A549 (cell line): ENCODE measurements around the gene BAZ1B. TPM values are rescaled to one million over a fixed set of nuclear protein-coding genes. Genes with fewer than 3 reads are reported as not detected.

Source experiments
- ATAC-seq, 2 experiments: fragments of 200-7000 bp in 1 of 2; fragments of >200 bp in 1 of 2; cut with Nextera tagmentation in 1 of 2; cut with Tn5 transposase in 1 of 2; 3 replicates each; pipeline versions ENCODE4 v1.8.0 to v1.9.1; 2018 to 2020; ENCODE audit warnings: mild to moderate bottlenecking in 1 of 2, moderate library complexity in 1 of 2
- CTCF ChIA-PET: fragments of 300-600 bp; sonication (Branson Sonifier 250); formaldehyde crosslinking; extraction: SDS; loops from one replicate; lab custom pipeline; 2021; ENCODE audit warnings: antibody characterized with exemption, inconsistent platforms; lab: Yijun Ruan, JAX
- POLR2A ChIA-PET: fragments of 350-600 bp; formaldehyde crosslinking; extraction: SDS; loops from one replicate; lab custom pipeline; 2021; ENCODE audit warnings: antibody characterized with exemption, inconsistent platforms; lab: Yijun Ruan, JAX
- DNase-seq, 2 experiments: peaks; one replicate each; pipeline versions ENCODE4 v3.0.0 to v3.0.0-alpha.2; 2011 to 2016; ENCODE audit warnings: low read depth in 1 of 2, low spot score in 1 of 2
- FAIRE-seq: peaks from 2 replicates; lab custom pipeline; 2011; peaks lifted over from hg19 to GRCh38; lab: Jason Lieb, UNC
- H3K27ac ChIP-seq, 2 experiments: fragments of >200 bp; sonication (Bioruptor Twin); formaldehyde crosslinking; 3 replicates each; pipeline ENCODE4 v1.5.1; 2016 to 2017
- H3K4me1 ChIP-seq: fragments of >200 bp; sonication (Bioruptor Twin); formaldehyde crosslinking; 3 replicates; pipeline ENCODE4 v1.6.1; 2016
- H3K4me2 ChIP-seq: fragments of >200 bp; sonication (Bioruptor Twin); formaldehyde crosslinking; 3 replicates; pipeline ENCODE4 v1.6.1; 2016
- H3K4me3 ChIP-seq: fragments of >200 bp; sonication (Bioruptor Twin); formaldehyde crosslinking; 3 replicates; pipeline ENCODE4 v1.5.1; 2016
- H3K9me3 ChIP-seq: fragments of >200 bp; sonication (Bioruptor Twin); formaldehyde crosslinking; 3 replicates; pipeline ENCODE4 v1.6.1; 2016
- BHLHE40 ChIP-seq: IDR thresholded peaks from 2 replicates; pipeline ENCODE4 v1.6.1; 2012; ENCODE audit warnings: low read depth, low read length, inconsistent platforms
- CBX8 ChIP-seq: fragments of 200-600 bp; sonication (generic); IDR thresholded peaks from 2 replicates; pipeline ENCODE4 v1.6.1; 2016
- CHD2 ChIP-seq: fragments of 150-350 bp; IDR thresholded peaks from 2 replicates; pipeline ENCODE4 v1.6.1; 2014; ENCODE audit warnings: low read length; ENCODE audit not compliant: partially characterized antibody
- CHD4 ChIP-seq: fragments of 200-600 bp; sonication (generic); IDR thresholded peaks from 2 replicates; pipeline ENCODE4 v1.6.1; 2016; ENCODE audit warnings: antibody characterized with exemption, mild to moderate bottlenecking, borderline replicate concordance
- CTCF ChIP-seq: fragments of >200 bp; sonication (Bioruptor Twin); formaldehyde crosslinking; IDR thresholded peaks from 3 replicates; pipeline ENCODE4 v1.5.1; 2016
- EHF ChIP-seq: fragments of 250-450 bp; sonication (Bioruptor Pico); IDR thresholded peaks from 2 replicates; pipeline ENCODE4 v1.5.0; 2020; ENCODE audit warnings: mild to moderate bottlenecking
- ESRRA ChIP-seq: fragments of 150-350 bp; IDR thresholded peaks from 2 replicates; pipeline ENCODE4 v1.6.1; 2014; ENCODE audit warnings: mild to moderate bottlenecking, low read length, borderline replicate concordance
- FOSL2 ChIP-seq, 2 experiments: fragments of 450-650 bp in 1 of 2; fragments of >200 bp in 1 of 2; sonication (Bioruptor Twin) in 1 of 2; formaldehyde crosslinking; IDR thresholded peaks; 2 replicates each; pipeline versions ENCODE4 v1.5.0 to v1.6.1; 2016 to 2020; ENCODE audit warnings: mild to moderate bottlenecking in 1 of 2, moderate library complexity in 1 of 2
- FOXS1 ChIP-seq: fragments of 250-450 bp; sonication (Bioruptor Pico); IDR thresholded peaks from 2 replicates; pipeline ENCODE4 v1.5.0; 2020; ENCODE audit warnings: mild to moderate bottlenecking, moderate library complexity
- GATA3 ChIP-seq: IDR thresholded peaks from 2 replicates; pipeline ENCODE4 v1.6.1; 2012; ENCODE audit warnings: borderline replicate concordance
- HDAC2 ChIP-seq: fragments of 200-600 bp; sonication (generic); IDR thresholded peaks from 2 replicates; pipeline ENCODE4 v1.6.1; 2016
- HEYL ChIP-seq: fragments of 250-450 bp; sonication (Bioruptor Pico); IDR thresholded peaks from 2 replicates; pipeline ENCODE4 v1.8.0; 2021; ENCODE audit warnings: mild to moderate bottlenecking, moderate library complexity
- HOXA7 ChIP-seq: fragments of 250-450 bp; sonication (Bioruptor Pico); IDR thresholded peaks from 2 replicates; pipeline ENCODE4 v1.5.0; 2020; ENCODE audit warnings: mild to moderate bottlenecking, moderate library complexity
- HOXB13 ChIP-seq: fragments of 250-450 bp; sonication (Bioruptor Pico); IDR thresholded peaks from 2 replicates; pipeline ENCODE4 v1.5.0; 2020; ENCODE audit warnings: low read depth, mild to moderate bottlenecking, moderate library complexity
- MAFK ChIP-seq: fragments of 450-650 bp; IDR thresholded peaks from 2 replicates; pipeline ENCODE4 v1.6.1; 2014; ENCODE audit not compliant: partially characterized antibody
- MAZ ChIP-seq: fragments of 150-350 bp; IDR thresholded peaks from 2 replicates; pipeline ENCODE4 v1.6.1; 2014; ENCODE audit warnings: antibody characterized with exemption, low read depth, low read length, borderline replicate concordance
- PHF8 ChIP-seq: fragments of 200-600 bp; sonication (generic); IDR thresholded peaks from 2 replicates; pipeline ENCODE4 v1.6.1; 2016; ENCODE audit warnings: low read depth, mild to moderate bottlenecking, antibody characterized with exemption, moderate library complexity, borderline replicate concordance
- POLR2AphosphoS2 ChIP-seq: conservative IDR thresholded peaks from 2 replicates; pipeline ENCODE4 v1.6.1; 2012; ENCODE audit warnings: low read length, improper control_type of control experiment, inconsistent platforms
- RAD21 ChIP-seq, 2 experiments: fragments of >200 bp in 1 of 2; sonication (Bioruptor Twin) in 1 of 2; formaldehyde crosslinking in 1 of 2; IDR thresholded peaks in 1 of 2; conservative IDR thresholded peaks in 1 of 2; 2 replicates in 1 of 2; 3 replicates in 1 of 2; pipeline ENCODE4 v1.6.1; 2012 to 2018; ENCODE audit warnings: inconsistent platforms in 1 of 2
- RFX5 ChIP-seq: fragments of 450-650 bp; IDR thresholded peaks from 2 replicates; pipeline ENCODE4 v1.7.1; 2014; ENCODE audit warnings: antibody characterized with exemption, mild to moderate bottlenecking, moderate library complexity
- RNF2 ChIP-seq: fragments of 200-600 bp; sonication (generic); IDR thresholded peaks from 2 replicates; pipeline ENCODE4 v1.6.1; 2016; ENCODE audit warnings: low read depth, mild to moderate bottlenecking, antibody characterized with exemption, moderate library complexity, borderline replicate concordance
- SMC3 ChIP-seq: fragments of >200 bp; sonication (Bioruptor Twin); formaldehyde crosslinking; IDR thresholded peaks from 3 replicates; pipeline ENCODE4 v1.6.1; 2018; ENCODE audit warnings: inconsistent platforms
- TFCP2L1 ChIP-seq: fragments of 250-450 bp; sonication (Bioruptor Pico); IDR thresholded peaks from 2 replicates; pipeline ENCODE4 v1.5.0; 2021; ENCODE audit warnings: mild to moderate bottlenecking
- ZNF302 ChIP-seq: fragments of 250-450 bp; sonication (Bioruptor Pico); IDR thresholded peaks from 2 replicates; pipeline ENCODE4 v1.9.0; 2021; ENCODE audit warnings: inconsistent platforms, mild to moderate bottlenecking, moderate library complexity
- WGBS: methylation state at CpG from one replicate; pipeline ENCODE4 v1.1.6; 2017; ENCODE audit errors: missing lambda C conversion rate; 5-methylcytosine and 5-hydroxymethylcytosine counted together
- polyA plus RNA-seq, 4 experiments: library from polyadenylated mRNA; depleted of rRNA in 3 of 4; stranded (reverse); fragments of >200 nt; fragmentation: RNase III in 1 of 4; extraction: RNeasy Plus Mini Kit Qiagen cat#74134 plus additional on column Dnase treatment in 1 of 4; gene quantifications; 2 replicates in 3 of 4; 3 replicates in 1 of 4; pipeline ENCODE4 v1.2.3, GENCODE V29; 2011 to 2017
- TF ChIP-seq, protein P1 (sequence below): fragments of 250-450 bp; sonication (Bioruptor Pico); IDR thresholded peaks from 2 replicates; pipeline ENCODE4 v1.5.0; 2021; ENCODE audit warnings: mild to moderate bottlenecking, moderate library complexity, borderline replicate concordance
- TF ChIP-seq, protein P2 (sequence below): fragments of 250-450 bp; sonication (Bioruptor Pico); IDR thresholded peaks from 2 replicates; pipeline ENCODE4 v1.5.0; 2020; ENCODE audit warnings: low read depth, mild to moderate bottlenecking, moderate library complexity
- TF ChIP-seq, protein P3 (sequence below): fragments of >200 bp; sonication (Bioruptor Twin); formaldehyde crosslinking; IDR thresholded peaks from 3 replicates; pipeline ENCODE4 v1.6.1; 2016
- TF ChIP-seq, protein P4 (sequence below): IDR thresholded peaks from 2 replicates; pipeline ENCODE4 v1.6.1; 2012

BAZ1B gene
- polyA plus RNA-seq, 2 of the 4 experiments (the other 2 are of a cell fraction): 54.8 to 66.8 TPM

DNA sequence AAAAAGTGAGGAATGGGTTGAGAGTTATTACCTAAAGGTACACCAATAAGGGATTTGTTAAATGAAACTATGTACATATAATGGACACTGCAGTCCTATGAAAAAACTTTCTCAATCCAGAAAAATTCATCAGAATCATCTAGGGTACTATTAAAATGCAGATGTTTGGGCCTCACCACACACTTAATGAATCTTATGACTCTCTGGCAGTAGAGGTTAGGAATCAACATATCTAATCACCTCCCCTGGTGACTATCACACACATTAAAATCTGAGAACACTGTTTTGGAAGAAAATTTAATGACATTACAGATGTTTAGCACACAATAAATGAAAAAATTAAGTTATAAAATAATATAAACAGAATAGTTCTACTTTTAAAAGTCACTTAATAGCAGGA, 32.1 kb downstream of the BAZ1B start:
- no peak for DNase-seq
- FAIRE-seq: no peak
- ATAC-seq: no peak
- H3K9me3 ChIP-seq: no peaks in the 10 kb centered on the region
- H3K4me2 ChIP-seq: no peak overlapping the region
- CTCF ChIA-PET: interaction anchor here (0.6 kb wide), 1 partner anchor 989 kb away, joined by 6 read pairs; no protein-coding TSS in a partner anchor
- no peak for TF ChIP-seq RNF2
- no peak for TF ChIP-seq CHD2
- no peak for TF ChIP-seq TFCP2L1
- TF ChIP-seq CBX8: no peak
- TF ChIP-seq GATA3: no peak
- no peak for TF ChIP-seq HEYL (CRISPR knock-in tag)
- no peak for TF ChIP-seq BHLHE40
- TF ChIP-seq EHF: no peak
- TF ChIP-seq ESRRA: no peak
- TF ChIP-seq FOXS1 (CRISPR knock-in tag): no peak
- TF ChIP-seq HOXB13 (CRISPR knock-in tag): no peak
- no peak for TF ChIP-seq PHF8
- TF ChIP-seq, protein P1, sequence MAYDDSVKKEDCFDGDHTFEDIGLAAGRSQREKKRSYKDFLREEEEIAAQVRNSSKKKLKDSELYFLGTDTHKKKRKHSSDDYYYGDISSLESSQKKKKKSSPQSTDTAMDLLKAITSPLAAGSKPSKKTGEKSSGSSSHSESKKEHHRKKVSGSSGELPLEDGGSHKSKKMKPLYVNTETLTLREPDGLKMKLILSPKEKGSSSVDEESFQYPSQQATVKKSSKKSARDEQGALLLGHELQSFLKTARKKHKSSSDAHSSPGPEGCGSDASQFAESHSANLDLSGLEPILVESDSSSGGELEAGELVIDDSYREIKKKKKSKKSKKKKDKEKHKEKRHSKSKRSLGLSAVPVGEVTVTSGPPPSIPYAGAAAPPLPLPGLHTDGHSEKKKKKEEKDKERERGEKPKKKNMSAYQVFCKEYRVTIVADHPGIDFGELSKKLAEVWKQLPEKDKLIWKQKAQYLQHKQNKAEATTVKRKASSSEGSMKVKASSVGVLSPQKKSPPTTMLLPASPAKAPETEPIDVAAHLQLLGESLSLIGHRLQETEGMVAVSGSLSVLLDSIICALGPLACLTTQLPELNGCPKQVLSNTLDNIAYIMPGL (CRISPR knock-in tag): no peak
- TF ChIP-seq SMC3: no peak
- no peak for TF ChIP-seq HOXA7
- no peak for TF ChIP-seq RAD21 (conservative IDR thresholded peaks at IDR 0.05 in 1 of 2, IDR thresholded peaks at IDR 0.05 in 1 of 2)
- no peak for TF ChIP-seq ZNF302 (CRISPR knock-in tag)
- no peak for TF ChIP-seq FOSL2 (IDR thresholded peaks at IDR 0.05)
- TF ChIP-seq FOSL2 (CRISPR knock-in tag; IDR thresholded peaks at IDR 0.05): no peak
- no peak for TF ChIP-seq RFX5
- TF ChIP-seq, protein P2, sequence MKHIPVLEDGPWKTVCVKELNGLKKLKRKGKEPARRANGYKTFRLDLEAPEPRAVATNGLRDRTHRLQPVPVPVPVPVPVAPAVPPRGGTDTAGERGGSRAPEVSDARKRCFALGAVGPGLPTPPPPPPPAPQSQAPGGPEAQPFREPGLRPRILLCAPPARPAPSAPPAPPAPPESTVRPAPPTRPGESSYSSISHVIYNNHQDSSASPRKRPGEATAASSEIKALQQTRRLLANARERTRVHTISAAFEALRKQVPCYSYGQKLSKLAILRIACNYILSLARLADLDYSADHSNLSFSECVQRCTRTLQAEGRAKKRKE (CRISPR knock-in tag): no peak
- no peak overlapping the region for H3K27ac ChIP-seq
- no peaks in the 10 kb centered on the region for H3K4me1 ChIP-seq
- H3K4me3 ChIP-seq: no peak overlapping the region
- POLR2A ChIA-PET: interaction anchor here (0.7 kb wide), 1 partner anchor 31 kb away, joined by 3 read pairs; no protein-coding TSS in a partner anchor

GRCh38 chr7:73487486-73487885, 34.6 kb downstream of the BAZ1B start:
- no peaks in the 10 kb centered on the region for H3K9me3 ChIP-seq
- FAIRE-seq: no peak
- no peak overlapping the region for H3K27ac ChIP-seq
- 98% methylated on average over 1 of the region's 1 CpG for WGBS
- H3K4me2 ChIP-seq: no peak overlapping the region
- CTCF ChIA-PET: interaction anchor here (0.8 to 2.6 kb wide), 3 partner anchors 18 to 120 kb away, joined by 3 to 10 read pairs (median 4); no protein-coding TSS in a partner anchor
- ATAC-seq: no peak
- no peak for TF ChIP-seq CHD4
- TF ChIP-seq, all 56 proteins: peak for 0
- no peak for DNase-seq
- Histone ChIP-seq H3K4me3 (no peak overlapping the region), H3K4me1 (no peaks in the 10 kb centered on the region)
- POLR2A ChIA-PET: no interaction called here

GRCh38 chr7:73483171-73483570, 38.9 kb downstream of the BAZ1B start:
- ChIA-PET CTCF (no interaction called here), POLR2A (no interaction called here)
- DNase-seq: no peak
- no peak overlapping the region for H3K27ac ChIP-seq
- H3K9me3 ChIP-seq: no peaks in the 10 kb centered on the region
- no peak for ATAC-seq
- 90% methylated on average over 1 of the region's 1 CpG for WGBS
- no peak overlapping the region for H3K4me2 ChIP-seq
- FAIRE-seq: no peak
- H3K4me1 ChIP-seq: no peaks in the 10 kb centered on the region
- H3K4me3 ChIP-seq: no peak overlapping the region
- TF ChIP-seq, protein P2 (CRISPR knock-in tag): no peak
- TF ChIP-seq MAFK: no peak
- TF ChIP-seq, protein P3, sequence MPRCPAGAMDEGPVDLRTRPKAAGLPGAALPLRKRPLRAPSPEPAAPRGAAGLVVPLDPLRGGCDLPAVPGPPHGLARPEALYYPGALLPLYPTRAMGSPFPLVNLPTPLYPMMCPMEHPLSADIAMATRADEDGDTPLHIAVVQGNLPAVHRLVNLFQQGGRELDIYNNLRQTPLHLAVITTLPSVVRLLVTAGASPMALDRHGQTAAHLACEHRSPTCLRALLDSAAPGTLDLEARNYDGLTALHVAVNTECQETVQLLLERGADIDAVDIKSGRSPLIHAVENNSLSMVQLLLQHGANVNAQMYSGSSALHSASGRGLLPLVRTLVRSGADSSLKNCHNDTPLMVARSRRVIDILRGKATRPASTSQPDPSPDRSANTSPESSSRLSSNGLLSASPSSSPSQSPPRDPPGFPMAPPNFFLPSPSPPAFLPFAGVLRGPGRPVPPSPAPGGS: no peak
- TF ChIP-seq CBX8: no peak
- no peak for TF ChIP-seq POLR2AphosphoS2
- no peak for TF ChIP-seq MAZ
- no peak for TF ChIP-seq CTCF
- no peak for TF ChIP-seq HDAC2
- TF ChIP-seq, protein P4, sequence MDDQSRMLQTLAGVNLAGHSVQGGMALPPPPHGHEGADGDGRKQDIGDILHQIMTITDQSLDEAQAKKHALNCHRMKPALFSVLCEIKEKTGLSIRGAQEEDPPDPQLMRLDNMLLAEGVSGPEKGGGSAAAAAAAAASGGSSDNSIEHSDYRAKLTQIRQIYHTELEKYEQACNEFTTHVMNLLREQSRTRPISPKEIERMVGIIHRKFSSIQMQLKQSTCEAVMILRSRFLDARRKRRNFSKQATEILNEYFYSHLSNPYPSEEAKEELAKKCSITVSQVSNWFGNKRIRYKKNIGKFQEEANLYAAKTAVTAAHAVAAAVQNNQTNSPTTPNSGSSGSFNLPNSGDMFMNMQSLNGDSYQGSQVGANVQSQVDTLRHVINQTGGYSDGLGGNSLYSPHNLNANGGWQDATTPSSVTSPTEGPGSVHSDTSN: no peak
- no peak for TF ChIP-seq CHD2
